CD14-positive monocyte (primary cell): ENCODE results near the gene AURKA. TPM values are rescaled to one million over a fixed set of nuclear protein-coding genes. Genes with fewer than 3 reads are reported as not detected.

Experiments used
- DNase-seq, 3 donors: peaks; one replicate each; pipeline ENCODE4 v3.0.0-alpha.2; 2011 to 2022
- H2AFZ ChIP-seq: 2 replicates; pipeline ENCODE4 v1.6.0; 2012; ENCODE audit warnings: mild to moderate bottlenecking, low read depth, low read length, inconsistent platforms; ENCODE audit not compliant: insufficient read depth, poor library complexity, severe bottlenecking
- H3K27ac ChIP-seq, 2 donors: 1 replicate in 1 of 2; 2 replicates in 1 of 2; pipeline ENCODE4 v1.5.1; 2012 to 2013; ENCODE audit warnings: low read length in 2 of 2, control low read depth in 1 of 2, inconsistent platforms in 1 of 2, low read depth in 1 of 2, mild to moderate bottlenecking in 1 of 2
- H3K27me3 ChIP-seq, 2 donors: one replicate each; pipeline versions ENCODE4 v1.6.0 to v1.6.1; 2011 to 2013; ENCODE audit warnings: low read length in 2 of 2; ENCODE audit not compliant: control insufficient read depth in 2 of 2, insufficient read depth in 2 of 2
- H3K36me3 ChIP-seq, 2 donors: replicated peaks in 1 of 2; 1 replicate in 1 of 2; 2 replicates in 1 of 2; pipeline versions ENCODE4 v1.5.1 to v1.6.1; 2012 to 2013; ENCODE audit warnings: low read length in 2 of 2, control low read depth in 1 of 2, inconsistent platforms in 1 of 2, mild to moderate bottlenecking in 1 of 2; ENCODE audit not compliant: insufficient read depth in 2 of 2, control insufficient read depth in 1 of 2
- H3K4me1 ChIP-seq, 2 donors: 1 replicate in 1 of 2; 2 replicates in 1 of 2; pipeline versions ENCODE4 v1.5.1 to v1.6.1; 2012 to 2013; ENCODE audit warnings: low read length in 2 of 2, control low read depth in 1 of 2, inconsistent platforms in 1 of 2, mild to moderate bottlenecking in 1 of 2, moderate library complexity in 1 of 2; ENCODE audit not compliant: insufficient read depth in 2 of 2, control insufficient read depth in 1 of 2
- H3K4me2 ChIP-seq: replicated peaks from 2 replicates; pipeline ENCODE3; 2012; ENCODE audit warnings: low read length, moderate library complexity, mild to moderate bottlenecking; ENCODE audit not compliant: poor library complexity, severe bottlenecking; ENCODE audit errors: extremely low read depth
- H3K4me3 ChIP-seq, 3 experiments: fragments of 200-600 bp in 1 of 3; sonication (generic) in 1 of 3; replicated peaks in 1 of 3; 1 replicate in 2 of 3; 2 replicates in 1 of 3; pipeline ENCODE4 v1.5.1; 2011 to 2013; ENCODE audit warnings: low read length in 3 of 3, mild to moderate bottlenecking in 3 of 3, control low read depth in 2 of 3, low read depth in 2 of 3, inconsistent platforms in 1 of 3, moderate library complexity in 1 of 3
- H3K79me2 ChIP-seq: 2 replicates; pipeline ENCODE4 v1.6.0; 2012; ENCODE audit warnings: mild to moderate bottlenecking, control low read depth, inconsistent platforms, low read length, moderate library complexity; ENCODE audit not compliant: insufficient read depth
- H3K9ac ChIP-seq: 2 replicates; pipeline ENCODE4 v1.6.0; 2017; ENCODE audit warnings: low read length, mild to moderate bottlenecking; ENCODE audit not compliant: insufficient read depth, poor library complexity, severe bottlenecking
- H3K9me3 ChIP-seq, 2 donors: replicated peaks in 1 of 2; 1 replicate in 1 of 2; 2 replicates in 1 of 2; pipeline versions ENCODE4 v1.5.1 to v1.6.1; 2012 to 2013; ENCODE audit warnings: low read length in 2 of 2, control low read depth in 1 of 2; ENCODE audit not compliant: control insufficient read depth in 1 of 2, insufficient read depth in 1 of 2
- H4K20me1 ChIP-seq: 2 replicates; pipeline ENCODE4 v1.6.0; 2012; ENCODE audit warnings: mild to moderate bottlenecking, low read length, control low read depth, moderate library complexity; ENCODE audit not compliant: insufficient read depth
- H3K27ac Mint-ChIP-seq, 7 donors: one replicate each; pipeline ENCODE4 v1.8.0; 2020; ENCODE audit warnings: mild to moderate bottlenecking in 7 of 7, mixed read lengths in 7 of 7, moderate library complexity in 6 of 7, inconsistent platforms in 2 of 7
- H3K27me3 Mint-ChIP-seq, 3 donors: one replicate each; pipeline ENCODE4 v1.8.0; 2021 to 2022; ENCODE audit warnings: low read depth in 3 of 3, mild to moderate bottlenecking in 3 of 3, mixed read lengths in 3 of 3, moderate library complexity in 3 of 3, inconsistent platforms in 1 of 3
- H3K36me3 Mint-ChIP-seq, 2 donors: one replicate each; pipeline ENCODE4 v1.8.0; 2020; ENCODE audit warnings: mixed read lengths in 2 of 2, inconsistent platforms in 1 of 2, mild to moderate bottlenecking in 1 of 2
- H3K4me1 Mint-ChIP-seq: one replicate; pipeline ENCODE4 v1.8.0; 2020; ENCODE audit warnings: mild to moderate bottlenecking, mixed read lengths
- H3K4me3 Mint-ChIP-seq, 2 donors: one replicate each; pipeline ENCODE4 v1.8.0; 2020; ENCODE audit warnings: mild to moderate bottlenecking in 2 of 2, mixed read lengths in 2 of 2, moderate library complexity in 1 of 2
- H3K9me3 Mint-ChIP-seq, 7 donors: one replicate each; pipeline ENCODE4 v1.8.0; 2020 to 2022; ENCODE audit warnings: mixed read lengths in 7 of 7, mild to moderate bottlenecking in 6 of 7, moderate library complexity in 6 of 7, inconsistent platforms in 2 of 7
- WGBS: methylation state at CpG from one replicate; pipeline ENCODE4 v1.1.5; 2013; ENCODE audit warnings: missing lambda C conversion rate; ENCODE audit not compliant: insufficient coverage; 5-methylcytosine and 5-hydroxymethylcytosine counted together
- intact Hi-C, 2 donors: fragments of 100-400 bp; cut with micrococcal nuclease; formaldehyde crosslinking; loops; one replicate each; pipeline versions ENCODE4 v1.15.0 to v1.15.1; 2023
- polyA plus RNA-seq, 3 donors: library from polyadenylated mRNA; depleted of rRNA in 1 of 3; unstranded in 2 of 3; stranded (reverse) in 1 of 3; fragments of 300-500 nt in 2 of 3; fragments of >200 nt in 1 of 3; fragmentation: Illumina TruSeq in 2 of 3; gene quantifications; 1 replicate in 2 of 3; 2 replicates in 1 of 3; pipeline ENCODE4 v1.2.3, GENCODE V29; 2012 to 2021
- TF ChIP-seq, protein P1 (sequence below): fragments of 200-600 bp; IDR thresholded peaks from one replicate; pipeline ENCODE4 v1.8.0; 2022; ENCODE audit warnings: antibody characterized with exemption, mild to moderate bottlenecking

The AURKA gene
- polyA plus RNA-seq, 3 donors: 1.4 to 1.7 (median 1.5) TPM

DNA sequence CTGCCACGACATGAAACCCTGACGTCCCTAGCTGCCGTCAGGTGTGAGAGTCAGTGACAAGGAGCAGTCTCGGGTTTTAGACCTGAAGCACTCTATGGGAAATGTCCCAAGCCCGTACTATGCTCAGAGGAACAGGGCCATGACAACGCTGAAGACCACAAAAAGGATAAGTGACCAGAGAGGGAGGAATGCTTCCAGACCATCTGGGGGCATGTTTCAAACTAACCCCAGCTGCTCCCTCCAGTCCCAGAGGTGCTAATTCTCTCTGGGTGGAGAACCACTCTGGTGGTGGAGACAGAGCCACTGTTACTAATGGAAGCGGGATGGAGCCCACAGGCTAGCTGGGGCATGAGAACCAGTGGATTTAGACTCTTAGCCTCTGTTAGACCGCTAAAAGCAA, 8.7 kb downstream of the AURKA start:
- Histone ChIP-seq H3K9me3 (no peaks in the 10 kb centered on the region), H3K4me1 (no peaks in the 10 kb centered on the region), H3K27ac (peak overlapping the region in 1 of 2 donors; percentile 34), H3K36me3 (peaks cover 37 to 78% of the 10 kb centered on the region in 2 donors), H3K79me2 (peaks cover 97% of the 10 kb centered on the region), H4K20me1 (no peaks in the 10 kb centered on the region), H3K4me2 (no peak overlapping the region), H3K9ac (no peak overlapping the region), H3K4me3 (no peak overlapping the region), H3K27me3 (no peaks in the 10 kb centered on the region), H2AFZ (no peak overlapping the region)
- no peak for DNase-seq
- Mint-ChIP-seq H3K9me3 (peaks cover 0 to 3% (median 0%) of the 10 kb centered on the region in 7 donors), H3K36me3 (peaks cover 49 to 67% of the 10 kb centered on the region in 2 donors), H3K27ac (peak overlapping the region in 2 of 7 donors; percentile 67 to 75), H3K4me3 (no peak overlapping the region), H3K4me1 (peaks cover 14% of the 10 kb centered on the region), H3K27me3 (peaks cover 0 to 3% (median 0%) of the 10 kb centered on the region in 3 donors)
- 100% methylated on average over 5 of the region's 8 CpGs for WGBS
- intact Hi-C loops: no loop called here
- TF ChIP-seq, protein P1, sequence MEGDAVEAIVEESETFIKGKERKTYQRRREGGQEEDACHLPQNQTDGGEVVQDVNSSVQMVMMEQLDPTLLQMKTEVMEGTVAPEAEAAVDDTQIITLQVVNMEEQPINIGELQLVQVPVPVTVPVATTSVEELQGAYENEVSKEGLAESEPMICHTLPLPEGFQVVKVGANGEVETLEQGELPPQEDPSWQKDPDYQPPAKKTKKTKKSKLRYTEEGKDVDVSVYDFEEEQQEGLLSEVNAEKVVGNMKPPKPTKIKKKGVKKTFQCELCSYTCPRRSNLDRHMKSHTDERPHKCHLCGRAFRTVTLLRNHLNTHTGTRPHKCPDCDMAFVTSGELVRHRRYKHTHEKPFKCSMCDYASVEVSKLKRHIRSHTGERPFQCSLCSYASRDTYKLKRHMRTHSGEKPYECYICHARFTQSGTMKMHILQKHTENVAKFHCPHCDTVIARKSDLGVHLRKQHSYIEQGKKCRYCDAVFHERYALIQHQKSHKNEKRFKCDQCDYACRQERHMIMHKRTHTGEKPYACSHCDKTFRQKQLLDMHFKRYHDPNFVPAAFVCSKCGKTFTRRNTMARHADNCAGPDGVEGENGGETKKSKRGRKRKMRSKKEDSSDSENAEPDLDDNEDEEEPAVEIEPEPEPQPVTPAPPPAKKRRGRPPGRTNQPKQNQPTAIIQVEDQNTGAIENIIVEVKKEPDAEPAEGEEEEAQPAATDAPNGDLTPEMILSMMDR: no peak

DNA sequence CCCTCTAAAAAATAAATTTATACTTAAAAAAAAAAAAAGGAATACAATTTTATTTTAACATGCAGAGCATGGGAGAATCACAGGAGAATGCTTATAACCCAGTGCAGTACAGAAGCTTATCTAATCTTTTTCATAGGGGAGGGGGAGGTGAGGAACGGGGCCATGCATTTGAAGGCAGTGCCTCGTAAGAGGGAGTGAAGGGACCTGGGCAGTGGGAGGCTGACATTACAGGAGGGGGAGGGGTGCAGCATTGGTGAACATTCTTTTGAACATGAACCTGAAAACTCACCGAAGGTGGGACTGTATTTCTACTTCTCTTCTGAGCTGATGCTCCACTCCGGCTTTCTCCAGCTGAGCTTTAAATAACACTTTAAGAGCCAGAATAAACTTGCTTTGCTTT, 9.3 kb downstream of the AURKA start:
- peaks cover 34 to 78% of the 10 kb centered on the region in 2 donors for H3K36me3 ChIP-seq
- DNase-seq: no peak
- no peak overlapping the region for H3K4me2 ChIP-seq
- H3K4me3 ChIP-seq: no peak overlapping the region
- H3K9ac ChIP-seq: no peak overlapping the region
- intact Hi-C loops: no loop called here
- TF ChIP-seq, protein P1: no peak
- H3K79me2 ChIP-seq: peaks cover 97% of the 10 kb centered on the region
- H3K27me3 ChIP-seq: no peaks in the 10 kb centered on the region
- no peaks in the 10 kb centered on the region for H4K20me1 ChIP-seq
- peaks cover 0 to 3% (median 0%) of the 10 kb centered on the region in 3 donors for H3K27me3 Mint-ChIP-seq
- H2AFZ ChIP-seq: no peak overlapping the region
- no peaks in the 10 kb centered on the region for H3K4me1 ChIP-seq
- peaks cover 49 to 67% of the 10 kb centered on the region in 2 donors for H3K36me3 Mint-ChIP-seq
- H3K27ac Mint-ChIP-seq: peak overlapping the region in 3 of 7 donors; percentile 11 to 58 (median 36)
- no peak overlapping the region for H3K4me3 Mint-ChIP-seq
- no peaks in the 10 kb centered on the region for H3K9me3 ChIP-seq
- peak overlapping the region in 1 of 2 donors; percentile 34 for H3K27ac ChIP-seq
- peaks cover 0 to 3% (median 0%) of the 10 kb centered on the region in 7 donors for H3K9me3 Mint-ChIP-seq
- H3K4me1 Mint-ChIP-seq: peaks cover 14% of the 10 kb centered on the region
- 92% methylated on average over 3 of the region's 4 CpGs for WGBS
